ENCODE results near the gene RNF180.

The RNF180 gene

DNA sequence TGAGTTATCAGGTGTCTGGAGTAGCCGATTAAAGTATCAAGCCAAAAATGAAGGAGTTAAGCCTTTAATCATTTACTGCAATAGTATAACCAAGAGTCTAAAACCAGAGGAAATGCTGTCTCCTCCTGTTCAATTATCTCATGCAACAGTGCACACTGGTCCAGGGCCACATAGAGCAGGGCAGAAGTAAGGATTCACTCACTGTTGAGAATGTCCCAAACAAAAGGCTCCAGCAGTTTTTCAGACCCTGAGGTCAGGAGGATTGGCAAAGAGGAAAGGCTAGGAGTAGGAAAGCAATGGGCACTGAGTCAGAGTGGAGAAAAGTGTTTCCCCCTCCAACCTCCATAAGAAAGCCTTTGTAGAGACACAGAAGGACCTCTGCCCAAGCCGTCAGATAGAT, 168.2 kb downstream of the RNF180 start:
- TF ChIP-seq, protein P1, sequence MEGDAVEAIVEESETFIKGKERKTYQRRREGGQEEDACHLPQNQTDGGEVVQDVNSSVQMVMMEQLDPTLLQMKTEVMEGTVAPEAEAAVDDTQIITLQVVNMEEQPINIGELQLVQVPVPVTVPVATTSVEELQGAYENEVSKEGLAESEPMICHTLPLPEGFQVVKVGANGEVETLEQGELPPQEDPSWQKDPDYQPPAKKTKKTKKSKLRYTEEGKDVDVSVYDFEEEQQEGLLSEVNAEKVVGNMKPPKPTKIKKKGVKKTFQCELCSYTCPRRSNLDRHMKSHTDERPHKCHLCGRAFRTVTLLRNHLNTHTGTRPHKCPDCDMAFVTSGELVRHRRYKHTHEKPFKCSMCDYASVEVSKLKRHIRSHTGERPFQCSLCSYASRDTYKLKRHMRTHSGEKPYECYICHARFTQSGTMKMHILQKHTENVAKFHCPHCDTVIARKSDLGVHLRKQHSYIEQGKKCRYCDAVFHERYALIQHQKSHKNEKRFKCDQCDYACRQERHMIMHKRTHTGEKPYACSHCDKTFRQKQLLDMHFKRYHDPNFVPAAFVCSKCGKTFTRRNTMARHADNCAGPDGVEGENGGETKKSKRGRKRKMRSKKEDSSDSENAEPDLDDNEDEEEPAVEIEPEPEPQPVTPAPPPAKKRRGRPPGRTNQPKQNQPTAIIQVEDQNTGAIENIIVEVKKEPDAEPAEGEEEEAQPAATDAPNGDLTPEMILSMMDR (IDR thresholded peaks at IDR 0.05; ENCODE audit: borderline replicate concordance, control extremely low read depth, extremely low read depth, insufficient read depth, missing control alignments) = no peak
- DNase-seq (ENCODE audit: low spot score) = no peak
- in situ Hi-C loops (cut with MboI; ENCODE audit: low sequenced_read_pairs, unreplicated experiment) = no loop called here

GRCh38 chr5:64339769-64340168, 174.1 kb downstream of the RNF180 start:
- no peak for DNase-seq (ENCODE audit: low spot score)
- TF ChIP-seq, protein P1 (IDR thresholded peaks at IDR 0.05; ENCODE audit: borderline replicate concordance, control extremely low read depth, extremely low read depth, insufficient read depth, missing control alignments) = no peak
- in situ Hi-C loops (cut with MboI; ENCODE audit: low sequenced_read_pairs, unreplicated experiment) = no loop called here

GRCh38 chr5:64340293-64340692, 174.7 kb downstream of the RNF180 start:
- TF ChIP-seq, protein P1 (IDR thresholded peaks at IDR 0.05; ENCODE audit: borderline replicate concordance, control extremely low read depth, extremely low read depth, insufficient read depth, missing control alignments) = no peak
- no peak for DNase-seq (ENCODE audit: low spot score)
- in situ Hi-C loops (cut with MboI; ENCODE audit: low sequenced_read_pairs, unreplicated experiment) = no loop called here

- in situ Hi-C loops (cut with MboI; ENCODE audit: low sequenced_read_pairs, unreplicated experiment) = no loop called here
- DNase-seq (ENCODE audit: low spot score) = no peak
- TF ChIP-seq, protein P1 (IDR thresholded peaks at IDR 0.05; ENCODE audit: borderline replicate concordance, control extremely low read depth, extremely low read depth, insufficient read depth, missing control alignments) = no peak
Observed at GRCh38 chr5:64341340-64341739, 175.7 kb downstream of the RNF180 start.

- in situ Hi-C loops (cut with MboI; ENCODE audit: low sequenced_read_pairs, unreplicated experiment) = no loop called here
- TF ChIP-seq, protein P1 (IDR thresholded peaks at IDR 0.05; ENCODE audit: borderline replicate concordance, control extremely low read depth, extremely low read depth, insufficient read depth, missing control alignments) = no peak
- no peak for DNase-seq (ENCODE audit: low spot score)
Observed at GRCh38 chr5:64344501-64344900, 178.9 kb downstream of the RNF180 start.

DNA sequence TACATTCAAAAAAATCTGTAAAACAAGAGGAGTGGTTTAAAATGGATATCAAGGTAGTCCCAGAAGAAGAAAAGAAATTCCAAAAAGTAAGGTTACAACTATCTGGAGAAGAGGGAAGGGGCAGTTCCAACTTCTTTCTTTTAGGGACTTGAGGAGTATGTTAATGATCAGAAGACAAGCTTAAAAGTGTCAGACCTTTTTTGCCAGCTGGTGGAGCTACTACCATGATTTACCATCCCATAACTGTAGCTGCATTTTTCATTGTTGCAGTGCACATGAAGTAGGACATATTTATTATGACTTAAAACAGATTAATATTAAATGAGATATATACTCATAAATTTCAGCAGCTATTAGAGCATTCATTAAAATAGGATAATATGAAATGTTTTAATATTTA, 181.7 kb downstream of the RNF180 start:
- no peak for DNase-seq (ENCODE audit: low spot score)
- in situ Hi-C loops (cut with MboI; ENCODE audit: low sequenced_read_pairs, unreplicated experiment) = no loop called here
- TF ChIP-seq, protein P1 (IDR thresholded peaks at IDR 0.05; ENCODE audit: borderline replicate concordance, control extremely low read depth, extremely low read depth, insufficient read depth, missing control alignments) = no peak

DNA sequence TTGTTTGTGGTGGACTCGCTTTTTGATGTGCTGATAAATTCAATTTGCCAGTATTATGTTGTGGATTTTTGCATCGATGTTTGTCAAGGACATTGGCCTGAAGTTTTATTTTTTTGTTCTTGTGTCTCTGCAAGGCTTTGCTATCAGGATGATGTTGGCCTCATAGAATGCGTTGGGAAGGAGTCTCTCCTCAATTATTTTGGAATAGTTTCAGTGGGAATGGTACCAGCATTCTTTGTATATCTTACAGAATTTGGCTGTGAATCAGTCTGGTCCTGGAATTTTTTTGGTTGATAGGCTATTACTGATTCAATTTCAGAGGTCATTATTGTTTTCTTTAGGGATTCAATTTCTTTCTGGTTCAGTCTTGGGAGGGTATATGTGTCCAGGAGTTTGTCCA, 198.8 kb downstream of the RNF180 start:
- no peak for DNase-seq (ENCODE audit: low spot score)
- in situ Hi-C loops (cut with MboI; ENCODE audit: low sequenced_read_pairs, unreplicated experiment) = no loop called here
- TF ChIP-seq, protein P1 (IDR thresholded peaks at IDR 0.05; ENCODE audit: borderline replicate concordance, control extremely low read depth, extremely low read depth, insufficient read depth, missing control alignments) = no peak

Data from GM13976 (cell line).